Measurements from ENCODE around the gene ZNF343.

The ZNF343 gene

GRCh38 chr20:2470423-2471193, 38.1 kb downstream of the ZNF343 start, which contains the start of gene SNRPB:
TSS of gene SNRPB (minus strand) at chr20:2470789. CDS start at chr20:2470690, 99 bp downstream.
- no peaks in the 10 kb centered on the region for H3K27me3 Mint-ChIP-seq
- no peaks in the 10 kb centered on the region for H3K9me3 Mint-ChIP-seq
- H3K36me3 Mint-ChIP-seq (ENCODE audit: low read depth), result peaks cover 44% of the 10 kb centered on the region
- peaks cover 41% of the 10 kb centered on the region for H3K4me1 Mint-ChIP-seq (ENCODE audit: low read depth)
- peak within 1 kb of the TSS; percentile 98 for H3K27ac Mint-ChIP-seq
- H3K4me3 Mint-ChIP-seq, result peak within 1 kb of the TSS; percentile 97
- intact Hi-C loops (cut with micrococcal nuclease), result loop anchor here (1.0 to 2.0 kb wide), 2 partner anchors 39 to 54 kb away; no protein-coding TSS in a partner anchor

- Mint-ChIP-seq H3K27me3 (no peaks in the 10 kb centered on the region), H3K36me3 (ENCODE audit: low read depth) (peaks cover 50% of the 10 kb centered on the region), H3K27ac (peak overlapping the region; percentile 98), H3K4me3 (peak overlapping the region; percentile 97), H3K4me1 (ENCODE audit: low read depth) (peaks cover 41% of the 10 kb centered on the region), H3K9me3 (no peaks in the 10 kb centered on the region)
- intact Hi-C loops (cut with micrococcal nuclease), result loop anchor here (1.0 to 2.0 kb wide), 2 partner anchors 39 to 55 kb away; no protein-coding TSS in a partner anchor
Measured at GRCh38 chr20:2469991-2470422, 38.7 kb downstream of the ZNF343 start.

GRCh38 chr20:2468581-2469407, 39.9 kb downstream of the ZNF343 start:
- H3K4me3 Mint-ChIP-seq, result peak overlapping the region; percentile 14
- H3K27ac Mint-ChIP-seq, result no peak overlapping the region
- H3K27me3 Mint-ChIP-seq, result no peaks in the 10 kb centered on the region
- H3K9me3 Mint-ChIP-seq, result no peaks in the 10 kb centered on the region
- peaks cover 41% of the 10 kb centered on the region for H3K4me1 Mint-ChIP-seq (ENCODE audit: low read depth)
- intact Hi-C loops (cut with micrococcal nuclease), result no loop called here
- peaks cover 63% of the 10 kb centered on the region for H3K36me3 Mint-ChIP-seq (ENCODE audit: low read depth)

GRCh38 chr20:2467412-2467811, 41.3 kb downstream of the ZNF343 start:
- H3K36me3 Mint-ChIP-seq (ENCODE audit: low read depth), result peaks cover 76% of the 10 kb centered on the region
- peaks cover 41% of the 10 kb centered on the region for H3K4me1 Mint-ChIP-seq (ENCODE audit: low read depth)
- no peak overlapping the region for H3K4me3 Mint-ChIP-seq
- H3K9me3 Mint-ChIP-seq, result no peaks in the 10 kb centered on the region
- no peak overlapping the region for H3K27ac Mint-ChIP-seq
- no peaks in the 10 kb centered on the region for H3K27me3 Mint-ChIP-seq
- intact Hi-C loops (cut with micrococcal nuclease), result no loop called here

- H3K4me3 Mint-ChIP-seq, result no peak overlapping the region
- H3K27me3 Mint-ChIP-seq, result no peaks in the 10 kb centered on the region
- H3K9me3 Mint-ChIP-seq, result no peaks in the 10 kb centered on the region
- no peak overlapping the region for H3K27ac Mint-ChIP-seq
- peaks cover 92% of the 10 kb centered on the region for H3K36me3 Mint-ChIP-seq (ENCODE audit: low read depth)
- intact Hi-C loops (cut with micrococcal nuclease), result no loop called here
- peaks cover 32% of the 10 kb centered on the region for H3K4me1 Mint-ChIP-seq (ENCODE audit: low read depth)
Measured at GRCh38 chr20:2465100-2465499, 43.6 kb downstream of the ZNF343 start.

GRCh38 chr20:2463616-2464365, 44.9 kb downstream of the ZNF343 start:
- H3K9me3 Mint-ChIP-seq, result no peaks in the 10 kb centered on the region
- peaks cover 19% of the 10 kb centered on the region for H3K4me1 Mint-ChIP-seq (ENCODE audit: low read depth)
- no peaks in the 10 kb centered on the region for H3K27me3 Mint-ChIP-seq
- intact Hi-C loops (cut with micrococcal nuclease), result no loop called here
- H3K27ac Mint-ChIP-seq, result no peak overlapping the region
- peaks cover 96% of the 10 kb centered on the region for H3K36me3 Mint-ChIP-seq (ENCODE audit: low read depth)
- H3K4me3 Mint-ChIP-seq, result no peak overlapping the region

- no peaks in the 10 kb centered on the region for H3K9me3 Mint-ChIP-seq
- peaks cover 6% of the 10 kb centered on the region for H3K4me1 Mint-ChIP-seq (ENCODE audit: low read depth)
- H3K36me3 Mint-ChIP-seq (ENCODE audit: low read depth), result peaks cover 87% of the 10 kb centered on the region
- intact Hi-C loops (cut with micrococcal nuclease), result no loop called here
- no peak overlapping the region for H3K27ac Mint-ChIP-seq
- H3K4me3 Mint-ChIP-seq, result no peak overlapping the region
- no peaks in the 10 kb centered on the region for H3K27me3 Mint-ChIP-seq
Measured at GRCh38 chr20:2462484-2462883, 46.2 kb downstream of the ZNF343 start.

- Mint-ChIP-seq H3K4me3 (no peak overlapping the region), H3K27ac (no peak overlapping the region), H3K27me3 (no peaks in the 10 kb centered on the region), H3K9me3 (no peaks in the 10 kb centered on the region), H3K4me1 (ENCODE audit: low read depth) (no peaks in the 10 kb centered on the region), H3K36me3 (ENCODE audit: low read depth) (peaks cover 71% of the 10 kb centered on the region)
- intact Hi-C loops (cut with micrococcal nuclease), result no loop called here
Measured at GRCh38 chr20:2460752-2461424, 47.8 kb downstream of the ZNF343 start.

- Mint-ChIP-seq H3K4me1 (ENCODE audit: low read depth) (no peaks in the 10 kb centered on the region), H3K27ac (no peak overlapping the region), H3K27me3 (no peaks in the 10 kb centered on the region), H3K9me3 (no peaks in the 10 kb centered on the region), H3K36me3 (ENCODE audit: low read depth) (peaks cover 64% of the 10 kb centered on the region), H3K4me3 (no peak overlapping the region)
- intact Hi-C loops (cut with micrococcal nuclease), result no loop called here
Measured at GRCh38 chr20:2459981-2460751, 48.5 kb downstream of the ZNF343 start.

- Mint-ChIP-seq H3K4me3 (no peak overlapping the region), H3K27me3 (no peaks in the 10 kb centered on the region), H3K9me3 (no peaks in the 10 kb centered on the region), H3K36me3 (ENCODE audit: low read depth) (peaks cover 52% of the 10 kb centered on the region), H3K4me1 (ENCODE audit: low read depth) (no peaks in the 10 kb centered on the region), H3K27ac (no peak overlapping the region)
- intact Hi-C loops (cut with micrococcal nuclease), result no loop called here
Measured at GRCh38 chr20:2458919-2459499, 49.7 kb downstream of the ZNF343 start.

- Mint-ChIP-seq H3K27ac (no peak overlapping the region), H3K9me3 (no peaks in the 10 kb centered on the region), H3K4me1 (ENCODE audit: low read depth) (no peaks in the 10 kb centered on the region), H3K36me3 (ENCODE audit: low read depth) (peaks cover 21% of the 10 kb centered on the region), H3K4me3 (no peak overlapping the region), H3K27me3 (peaks cover under 1% of the 10 kb centered on the region)
- intact Hi-C loops (cut with micrococcal nuclease), result no loop called here
Measured at GRCh38 chr20:2455771-2456497, 52.8 kb downstream of the ZNF343 start.

GRCh38 chr20:2453792-2454191, 54.9 kb downstream of the ZNF343 start:
- Mint-ChIP-seq H3K27ac (no peak overlapping the region), H3K36me3 (ENCODE audit: low read depth) (peaks cover 2% of the 10 kb centered on the region), H3K9me3 (no peaks in the 10 kb centered on the region), H3K4me1 (ENCODE audit: low read depth) (peaks cover 9% of the 10 kb centered on the region), H3K27me3 (peaks cover 9% of the 10 kb centered on the region), H3K4me3 (no peak overlapping the region)
- intact Hi-C loops (cut with micrococcal nuclease), result loop anchor here (2.0 kb wide), 1 partner anchor 247 kb away; no protein-coding TSS in a partner anchor

All from dendritic cell treated with granulocyte-macrophage colony-stimulating factor and Interleukin-4, amounts not matched to agents 40 ng/mL and 50 ng/mL, for 4 days (primary cell).